Measurements from ENCODE around the gene PRRT1B.

The PRRT1B gene

DNA sequence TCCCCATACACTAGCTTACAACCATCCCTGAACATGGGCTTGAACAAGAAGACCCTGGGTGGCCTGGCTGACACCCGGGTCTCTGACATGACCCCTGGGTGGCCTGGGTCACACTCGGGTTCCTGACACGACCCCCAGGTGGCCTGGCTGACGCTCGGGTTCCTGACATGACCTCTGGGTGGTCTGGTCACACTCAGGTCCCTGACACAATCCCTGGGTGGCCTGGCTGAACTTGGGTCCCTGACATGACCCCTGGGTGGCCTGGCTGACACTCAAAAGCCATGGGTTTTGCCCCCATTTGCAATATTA, 38.0 kb downstream of the PRRT1B start:
- no peak overlapping the region for H3K27ac ChIP-seq (ENCODE audit: low read length)
- peaks cover 10% of the 10 kb centered on the region for H3K4me1 ChIP-seq (ENCODE audit: low read length)
- no peaks in the 10 kb centered on the region for H3K9me3 ChIP-seq (ENCODE audit: insufficient read depth, low read length)
- peaks cover 10% of the 10 kb centered on the region; the same call in 1 of the 2 replicates for H3K79me2 ChIP-seq (ENCODE audit: low read length)
- H3K4me3 ChIP-seq (ENCODE audit: low read length), result no peak overlapping the region
- no peaks in the 10 kb centered on the region for H3K27me3 ChIP-seq (ENCODE audit: low read depth, low read length)
- H3K4me2 ChIP-seq (ENCODE audit: low read length), result no peak overlapping the region
- TF ChIP-seq EZH2phosphoT487 (IDR thresholded peaks at IDR 0.05; ENCODE audit: low read depth) (no peak), CTCF (IDR thresholded peaks at IDR 0.05; ENCODE audit: low read depth, low read length) (no peak)
- H2AFZ ChIP-seq (ENCODE audit: low read depth, low read length), result no peak overlapping the region
- H4K20me1 ChIP-seq (ENCODE audit: insufficient read depth, low read length), result peaks cover 17% of the 10 kb centered on the region; the same call in 1 of the 2 replicates
- H3K36me3 ChIP-seq (replicated peaks; ENCODE audit: low read depth, low read length), result peaks cover 65% of the 10 kb centered on the region
- no peak overlapping the region for H3K9ac ChIP-seq (ENCODE audit: low read length)

GRCh38 chr9:131583836-131584555, 38.7 kb downstream of the PRRT1B start:
- Histone ChIP-seq H3K79me2 (ENCODE audit: low read length) (peaks cover 10% of the 10 kb centered on the region; the same call in 1 of the 2 replicates), H3K4me3 (ENCODE audit: low read length) (no peak overlapping the region), H3K4me2 (ENCODE audit: low read length) (no peak overlapping the region), H3K27me3 (ENCODE audit: low read depth, low read length) (no peaks in the 10 kb centered on the region), H3K4me1 (ENCODE audit: low read length) (peaks cover 7% of the 10 kb centered on the region), H4K20me1 (ENCODE audit: insufficient read depth, low read length) (peaks cover 11% of the 10 kb centered on the region; the same call in 1 of the 2 replicates), H3K9me3 (ENCODE audit: insufficient read depth, low read length) (no peaks in the 10 kb centered on the region), H3K36me3 (replicated peaks; ENCODE audit: low read depth, low read length) (peaks cover 65% of the 10 kb centered on the region), H2AFZ (ENCODE audit: low read depth, low read length) (no peak overlapping the region), H3K9ac (ENCODE audit: low read length) (no peak overlapping the region), H3K27ac (ENCODE audit: low read length) (no peak overlapping the region)
- TF ChIP-seq CTCF (IDR thresholded peaks at IDR 0.05; ENCODE audit: low read depth, low read length) (no peak), EZH2phosphoT487 (IDR thresholded peaks at IDR 0.05; ENCODE audit: low read depth) (no peak)

DNA sequence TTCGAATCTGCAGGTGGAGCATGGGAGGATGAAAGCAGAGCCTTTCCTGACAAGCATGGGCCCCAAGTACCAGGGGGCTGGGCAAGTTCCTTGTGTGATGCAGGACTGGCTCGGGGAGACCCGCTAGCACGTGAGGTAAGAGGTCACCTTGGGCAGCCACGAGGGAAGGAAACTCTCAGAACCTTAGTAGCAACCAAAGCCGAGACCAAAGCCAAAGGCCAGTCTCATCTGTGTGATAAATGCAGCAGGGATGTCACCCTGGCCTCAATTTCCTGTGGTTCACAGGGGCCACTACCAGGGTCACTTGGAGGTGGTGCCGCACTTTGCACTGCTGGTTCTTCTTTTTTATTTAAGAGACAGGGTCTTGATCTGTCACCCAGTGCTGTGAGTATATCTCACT, 39.5 kb downstream of the PRRT1B start:
- H3K9ac ChIP-seq (ENCODE audit: low read length), result no peak overlapping the region
- no peak overlapping the region for H3K27ac ChIP-seq (ENCODE audit: low read length)
- peaks cover 65% of the 10 kb centered on the region for H3K36me3 ChIP-seq (replicated peaks; ENCODE audit: low read depth, low read length)
- H3K4me2 ChIP-seq (ENCODE audit: low read length), result no peak overlapping the region
- no peak overlapping the region for H3K4me3 ChIP-seq (ENCODE audit: low read length)
- peaks cover 6% of the 10 kb centered on the region; the same call in 1 of the 2 replicates for H4K20me1 ChIP-seq (ENCODE audit: insufficient read depth, low read length)
- H3K4me1 ChIP-seq (ENCODE audit: low read length), result no peaks in the 10 kb centered on the region; the same call in 1 of the 2 replicates
- H3K79me2 ChIP-seq (ENCODE audit: low read length), result peaks cover 10% of the 10 kb centered on the region; the same call in 1 of the 2 replicates
- H3K9me3 ChIP-seq (ENCODE audit: insufficient read depth, low read length), result no peaks in the 10 kb centered on the region
- H3K27me3 ChIP-seq (ENCODE audit: low read depth, low read length), result no peaks in the 10 kb centered on the region
- no peak overlapping the region for H2AFZ ChIP-seq (ENCODE audit: low read depth, low read length)
- TF ChIP-seq EZH2phosphoT487 (IDR thresholded peaks at IDR 0.05; ENCODE audit: low read depth) (no peak), CTCF (IDR thresholded peaks at IDR 0.05; ENCODE audit: low read depth, low read length) (no peak)

- Histone ChIP-seq H3K27ac (ENCODE audit: low read length) (no peak overlapping the region), H3K79me2 (ENCODE audit: low read length) (peaks cover 10% of the 10 kb centered on the region; the same call in 1 of the 2 replicates), H3K27me3 (ENCODE audit: low read depth, low read length) (no peaks in the 10 kb centered on the region), H4K20me1 (ENCODE audit: insufficient read depth, low read length) (peaks cover 5% of the 10 kb centered on the region; the same call in 1 of the 2 replicates), H3K4me3 (ENCODE audit: low read length) (no peak overlapping the region), H3K9ac (ENCODE audit: low read length) (no peak overlapping the region), H2AFZ (ENCODE audit: low read depth, low read length) (no peak overlapping the region), H3K4me2 (ENCODE audit: low read length) (no peak overlapping the region), H3K36me3 (replicated peaks; ENCODE audit: low read depth, low read length) (peaks cover 65% of the 10 kb centered on the region), H3K9me3 (ENCODE audit: insufficient read depth, low read length) (no peaks in the 10 kb centered on the region), H3K4me1 (ENCODE audit: low read length) (no peaks in the 10 kb centered on the region)
- no peak for TF ChIP-seq EZH2phosphoT487 (IDR thresholded peaks at IDR 0.05; ENCODE audit: low read depth)
- TF ChIP-seq CTCF (IDR thresholded peaks at IDR 0.05; ENCODE audit: low read depth, low read length), result no peak
Observed at GRCh38 chr9:131585375-131585774, 40.1 kb downstream of the PRRT1B start.

Measured in OCI-LY3 (cell line).